ENCODE results near the gene MYO1A. TPM values are rescaled to one million over a fixed set of nuclear protein-coding genes. Genes with fewer than 3 reads are reported as not detected.

The MYO1A gene
- total and polyA plus RNA-seq, 2 experiments from 2014 or later, result 1.5 TPM; not detected in 1

GRCh38 chr12:56979628-56980027, 70.3 kb downstream of the MYO1A start:
- TF ChIP-seq CTCF (IDR thresholded peaks at IDR 0.05; ENCODE audit: low read depth, low read length), result no peak
- Histone ChIP-seq H3K4me3 (no peak overlapping the region), H3K36me3 (no peaks in the 10 kb centered on the region), H3K27me3 (no peaks in the 10 kb centered on the region), H3K4me1 (ENCODE audit: low read depth) (no peaks in the 10 kb centered on the region), H3K9me3 (ENCODE audit: low read depth) (no peaks in the 10 kb centered on the region), H3K27ac (no peak overlapping the region)
- no peak for DNase-seq (ENCODE audit: low read depth in 1 of 2, low spot score in 1 of 2)

Other genes starting within 250 kb of the MYO1A start
- 0.14 and 1.3 TPM in 2 replicates for gene SDR9C7, start 115.7 kb downstream of the MYO1A start, total RNA-seq
- gene SDR9C7, start 115.7 kb downstream of the MYO1A start, polyA plus RNA-seq, result 0.07 and 1.2 TPM in 2 replicates
- 0.95 and 2.6 TPM in 2 replicates for gene RDH16, start 92.5 kb downstream of the MYO1A start, total RNA-seq
- 0.92 and 1.1 TPM in 2 replicates for gene RDH16, start 92.5 kb downstream of the MYO1A start, polyA plus RNA-seq
- 14.4 and 17.9 TPM in 2 replicates for gene ZBTB39, start 43.6 kb downstream of the MYO1A start, total RNA-seq
- gene ZBTB39, start 43.6 kb downstream of the MYO1A start, polyA plus RNA-seq, result 8.8 and 9.9 TPM in 2 replicates
- gene TAC3, start 33.6 kb downstream of the MYO1A start, total RNA-seq, result 1.4 and 3.5 TPM in 2 replicates
- gene TAC3, start 33.6 kb downstream of the MYO1A start, polyA plus RNA-seq, result 5.7 and 9.9 TPM in 2 replicates
- 4.4 and 8.8 TPM in 2 replicates for gene NEMP1, start 28.7 kb upstream of the MYO1A start, total RNA-seq
- 5.8 and 6.6 TPM in 2 replicates for gene NEMP1, start 28.7 kb upstream of the MYO1A start, polyA plus RNA-seq
- gene NAB2, start 39.0 kb upstream of the MYO1A start, total RNA-seq, result 30.8 and 35.0 TPM in 2 replicates
- gene NAB2, start 39.0 kb upstream of the MYO1A start, polyA plus RNA-seq, result 11.9 and 14.7 TPM in 2 replicates
- gene STAT6, start 61.2 kb upstream of the MYO1A start, total RNA-seq, result 34.6 and 53.0 TPM in 2 replicates
- 37.2 and 45.9 TPM in 2 replicates for gene STAT6, start 61.2 kb upstream of the MYO1A start, polyA plus RNA-seq
- gene LRP1, start 78.4 kb upstream of the MYO1A start, total RNA-seq, result 37.1 and 77.5 TPM in 2 replicates
- gene LRP1, start 78.4 kb upstream of the MYO1A start, polyA plus RNA-seq, result 28.3 and 28.5 TPM in 2 replicates
- gene LRP1-AS, start 97.5 kb upstream of the MYO1A start, total RNA-seq, result not detected in 2 replicates
- not detected in 2 replicates for gene LRP1-AS, start 97.5 kb upstream of the MYO1A start, polyA plus RNA-seq
- 0.80 and 1.1 TPM in 2 replicates for gene NXPH4, start 166.7 kb upstream of the MYO1A start, total RNA-seq
- gene NXPH4, start 166.7 kb upstream of the MYO1A start, polyA plus RNA-seq, result 0.27 and 0.61 TPM in 2 replicates
- 94.0 and 110 TPM in 2 replicates for gene SHMT2, start 179.6 kb upstream of the MYO1A start, total RNA-seq
- gene SHMT2, start 179.6 kb upstream of the MYO1A start, polyA plus RNA-seq, result 59.9 and 64.7 TPM in 2 replicates
- gene STAC3, start 201.1 kb upstream of the MYO1A start, total RNA-seq, result 15.3 and 28.4 TPM in 2 replicates
- 5.4 and 6.6 TPM in 2 replicates for gene STAC3, start 201.1 kb upstream of the MYO1A start, polyA plus RNA-seq